GM23338 (cell line): ENCODE data around the gene CYP26B1. TPM values are rescaled to one million over a fixed set of nuclear protein-coding genes. Genes with fewer than 3 reads are reported as not detected.

Experiments
- ATAC-seq: fragments of 200-7000 bp; cut with Tn5 transposase; 3 replicates; pipeline ENCODE4 v1.9.1; 2020
- DNase-seq: peaks from one replicate; pipeline ENCODE4 v3.0.0-alpha.2; 2015; ENCODE audit warnings: low spot score
- H2AFZ ChIP-seq: fragments of 200-600 bp; sonication (generic); 2 replicates; pipeline ENCODE4 v1.8.0; 2016; ENCODE audit warnings: antibody characterized with exemption, mild to moderate bottlenecking, moderate library complexity
- H3F3A ChIP-seq: fragments of 200-600 bp; sonication (generic); replicated peaks from 2 replicates; pipeline ENCODE4 v1.8.0; 2017; ENCODE audit warnings: antibody characterized with exemption, mixed run types, low read depth
- H3K27ac ChIP-seq: fragments of 200-600 bp; sonication (generic); 2 replicates; pipeline ENCODE4 v1.6.1; 2016; ENCODE audit warnings: low read depth
- H3K27me3 ChIP-seq: fragments of 200-600 bp; sonication (generic); 2 replicates; pipeline ENCODE4 v1.8.0; 2016; ENCODE audit warnings: mild to moderate bottlenecking, mixed run types, moderate library complexity; ENCODE audit not compliant: insufficient read depth
- H3K36me3 ChIP-seq: fragments of 200-600 bp; sonication (generic); 2 replicates; pipeline ENCODE4 v1.8.0; 2016; ENCODE audit warnings: mild to moderate bottlenecking; ENCODE audit not compliant: insufficient read depth
- H3K4me1 ChIP-seq: fragments of 200-600 bp; sonication (generic); 2 replicates; pipeline ENCODE4 v1.8.0; 2016; ENCODE audit warnings: mild to moderate bottlenecking, moderate library complexity; ENCODE audit not compliant: insufficient read depth
- H3K4me2 ChIP-seq: fragments of 200-600 bp; sonication (generic); 2 replicates; pipeline ENCODE4 v1.7.1; 2017; ENCODE audit warnings: mixed run types
- H3K4me3 ChIP-seq: fragments of 200-600 bp; sonication (generic); 2 replicates; pipeline ENCODE4 v1.6.1; 2016; ENCODE audit warnings: mixed run types
- H3K79me2 ChIP-seq: fragments of 200-600 bp; sonication (generic); replicated peaks from 2 replicates; pipeline ENCODE4 v1.8.0; 2017; ENCODE audit warnings: mild to moderate bottlenecking; ENCODE audit not compliant: insufficient read depth
- H3K9me2 ChIP-seq: fragments of 200-600 bp; sonication (generic); 2 replicates; pipeline ENCODE4 v1.8.0; 2017; ENCODE audit not compliant: insufficient read depth
- H4K20me1 ChIP-seq: fragments of 200-600 bp; sonication (generic); replicated peaks from 2 replicates; pipeline ENCODE4 v1.8.0; 2017; ENCODE audit warnings: mild to moderate bottlenecking; ENCODE audit not compliant: insufficient read depth
- H3K27ac Mint-ChIP-seq: 2 replicates; pipeline ENCODE4 v1.8.0; 2020; ENCODE audit warnings: inconsistent platforms, mild to moderate bottlenecking, moderate library complexity, mixed read lengths
- H3K27me3 Mint-ChIP-seq: 3 replicates; pipeline ENCODE4 v1.8.0; 2022; ENCODE audit warnings: low read depth, mild to moderate bottlenecking, moderate library complexity, mixed read lengths, inconsistent platforms; ENCODE audit not compliant: insufficient read depth, poor library complexity
- H3K36me3 Mint-ChIP-seq: 3 replicates; pipeline ENCODE4 v1.8.0; 2021; ENCODE audit warnings: low read depth, mild to moderate bottlenecking, inconsistent platforms, moderate library complexity, mixed read lengths
- H3K4me1 Mint-ChIP-seq: 3 replicates; pipeline ENCODE4 v1.8.0; 2020; ENCODE audit warnings: mild to moderate bottlenecking, inconsistent platforms, mixed read lengths
- H3K4me3 Mint-ChIP-seq: 3 replicates; pipeline ENCODE4 v1.8.0; 2021; ENCODE audit warnings: moderate library complexity, mild to moderate bottlenecking, inconsistent platforms, mixed read lengths
- H3K9me3 Mint-ChIP-seq: 3 replicates; pipeline ENCODE4 v1.8.0; 2020; ENCODE audit warnings: moderate library complexity, mild to moderate bottlenecking, inconsistent platforms, mixed read lengths
- EZH2 ChIP-seq: fragments of 200-600 bp; sonication (generic); IDR thresholded peaks from one replicate; pipeline ENCODE4 v1.8.0; 2017; ENCODE audit warnings: antibody characterized with exemption, mild to moderate bottlenecking, low read depth; ENCODE audit not compliant: unreplicated experiment
- EZH2phosphoT487 ChIP-seq: fragments of 200-600 bp; sonication (generic); IDR thresholded peaks from one replicate; pipeline ENCODE4 v1.8.1; 2018; ENCODE audit warnings: antibody characterized with exemption; ENCODE audit not compliant: unreplicated experiment
- JUNB ChIP-seq: IDR thresholded peaks from one replicate; pipeline ENCODE4 v1.6.1; 2016; ENCODE audit warnings: antibody characterized with exemption; ENCODE audit not compliant: unreplicated experiment
- NANOG ChIP-seq: IDR thresholded peaks from 2 replicates; pipeline ENCODE4 v1.6.1; 2016; ENCODE audit warnings: antibody characterized with exemption, borderline replicate concordance
- STAT1 ChIP-seq: IDR thresholded peaks from one replicate; pipeline ENCODE4 v1.6.1; 2016; ENCODE audit warnings: antibody characterized with exemption; ENCODE audit not compliant: unreplicated experiment
- ZNF114 ChIP-seq: fragments of 250-450 bp; sonication (Bioruptor Pico); IDR thresholded peaks from 2 replicates; pipeline ENCODE4 v1.5.0; 2020; ENCODE audit warnings: mild to moderate bottlenecking, moderate library complexity
- ZNF331 ChIP-seq: fragments of 250-450 bp; sonication (Bioruptor Pico); IDR thresholded peaks from 2 replicates; pipeline ENCODE4 v1.5.0; 2020; ENCODE audit warnings: low read depth, mild to moderate bottlenecking, moderate library complexity
- polyA plus RNA-seq: library from polyadenylated mRNA; unstranded; fragments of >200 nt; fragmentation: Nextera tagmentation; extraction: Ambion mirVana; gene quantifications from 2 replicates; pipeline ENCODE4 v1.2.1, GENCODE V29; 2016
- total RNA-seq: library from RNA; depleted of rRNA; stranded (reverse); fragments of >200 nt; shearing (Covaris generic); gene quantifications from 2 replicates; pipeline ENCODE4 v1.2.3, GENCODE V29; 2014
- TF ChIP-seq, protein P1 (sequence below): fragments of 250-450 bp; sonication (Bioruptor Pico); IDR thresholded peaks from 2 replicates; pipeline ENCODE4 v1.5.0; 2020; ENCODE audit warnings: mild to moderate bottlenecking, moderate library complexity
- TF ChIP-seq, protein P2 (sequence below), 2 experiments: fragments of 200-600 bp in 1 of 2; sonication (generic) in 1 of 2; conservative IDR thresholded peaks; 2 replicates each; pipeline versions ENCODE4 v1.5.1 to v1.6.1; 2016 to 2017; ENCODE audit warnings: antibody characterized with exemption in 2 of 2, low read depth in 2 of 2, mild to moderate bottlenecking in 2 of 2, moderate library complexity in 1 of 2
- TF ChIP-seq, protein P3 (sequence below): IDR thresholded peaks from 2 replicates; pipeline ENCODE4 v1.6.1; 2016; ENCODE audit warnings: antibody characterized with exemption

CYP26B1 gene
- total and polyA plus RNA-seq, 2 experiments from 2014 or later: 0.05 to 0.31 TPM

DNA sequence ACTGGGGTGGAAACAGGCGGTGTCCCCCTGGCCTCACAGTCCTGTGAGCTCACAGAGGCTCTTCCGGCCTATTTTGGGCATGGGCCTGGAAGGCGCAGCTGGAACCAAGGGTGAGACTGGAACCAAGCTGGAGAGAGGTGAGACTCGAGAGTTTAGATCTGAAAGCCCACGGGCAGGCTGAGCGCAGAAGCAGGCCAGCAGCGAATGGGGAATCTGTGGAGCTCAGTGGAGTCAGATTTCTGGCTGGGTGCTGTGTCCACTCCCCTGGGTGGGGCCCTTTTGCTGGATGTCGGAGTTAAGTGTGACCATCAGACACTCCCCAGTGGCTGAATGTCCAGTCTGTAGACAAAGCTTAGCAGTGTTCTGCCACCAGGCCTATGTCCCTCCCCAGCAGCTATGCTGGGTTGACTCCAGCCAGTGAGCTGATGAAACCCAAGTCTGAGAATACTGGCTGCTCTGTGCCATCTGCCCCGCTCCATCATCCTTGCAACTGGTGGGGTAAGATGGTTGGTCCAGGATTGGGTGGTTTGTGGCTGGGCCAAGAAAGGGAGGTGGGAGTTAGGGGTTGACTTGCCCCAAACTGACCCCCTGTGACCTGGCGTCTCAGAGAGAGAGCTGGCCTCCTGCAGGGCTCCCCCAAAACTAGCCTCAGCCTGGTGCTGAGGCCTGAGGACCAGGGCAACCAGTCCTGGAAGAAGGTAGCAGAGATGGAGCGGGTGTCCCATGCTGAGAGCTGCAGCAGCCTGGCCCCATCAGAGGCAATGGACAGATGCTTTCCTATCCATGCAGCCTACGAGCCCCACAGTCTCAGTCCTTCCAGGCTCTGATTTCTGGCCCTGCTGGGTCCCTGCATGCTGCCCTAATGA is 34.4 kb downstream of the CYP26B1 start:
- peaks cover 13% of the 10 kb centered on the region; the same call in 2 of the 3 replicates for H3K36me3 Mint-ChIP-seq
- Histone ChIP-seq H3K4me1 (no peaks in the 10 kb centered on the region), H3K9me2 (0 out of 2 replicates have a peak, but pooled peaks cover 4% of the 10 kb centered on the region), H2AFZ (no peak overlapping the region), H3F3A (no peaks in the 10 kb centered on the region), H3K27ac (no peak overlapping the region), H3K79me2 (no peaks in the 10 kb centered on the region), H3K36me3 (peaks cover 4% of the 10 kb centered on the region; the same call in 1 of the 2 replicates), H3K4me2 (no peak overlapping the region), H4K20me1 (no peaks in the 10 kb centered on the region; the same call in 1 of the 2 replicates), H3K27me3 (no peaks in the 10 kb centered on the region), H3K4me3 (no peak overlapping the region)
- peaks cover 14% of the 10 kb centered on the region for H3K27me3 Mint-ChIP-seq
- no peak for ATAC-seq
- peaks cover 17% of the 10 kb centered on the region for H3K9me3 Mint-ChIP-seq
- no peak overlapping the region for H3K4me3 Mint-ChIP-seq
- DNase-seq: no peak
- H3K4me1 Mint-ChIP-seq: no peaks in the 10 kb centered on the region
- no peak overlapping the region; the same call in 1 of the 2 replicates for H3K27ac Mint-ChIP-seq
- TF ChIP-seq, protein P1, sequence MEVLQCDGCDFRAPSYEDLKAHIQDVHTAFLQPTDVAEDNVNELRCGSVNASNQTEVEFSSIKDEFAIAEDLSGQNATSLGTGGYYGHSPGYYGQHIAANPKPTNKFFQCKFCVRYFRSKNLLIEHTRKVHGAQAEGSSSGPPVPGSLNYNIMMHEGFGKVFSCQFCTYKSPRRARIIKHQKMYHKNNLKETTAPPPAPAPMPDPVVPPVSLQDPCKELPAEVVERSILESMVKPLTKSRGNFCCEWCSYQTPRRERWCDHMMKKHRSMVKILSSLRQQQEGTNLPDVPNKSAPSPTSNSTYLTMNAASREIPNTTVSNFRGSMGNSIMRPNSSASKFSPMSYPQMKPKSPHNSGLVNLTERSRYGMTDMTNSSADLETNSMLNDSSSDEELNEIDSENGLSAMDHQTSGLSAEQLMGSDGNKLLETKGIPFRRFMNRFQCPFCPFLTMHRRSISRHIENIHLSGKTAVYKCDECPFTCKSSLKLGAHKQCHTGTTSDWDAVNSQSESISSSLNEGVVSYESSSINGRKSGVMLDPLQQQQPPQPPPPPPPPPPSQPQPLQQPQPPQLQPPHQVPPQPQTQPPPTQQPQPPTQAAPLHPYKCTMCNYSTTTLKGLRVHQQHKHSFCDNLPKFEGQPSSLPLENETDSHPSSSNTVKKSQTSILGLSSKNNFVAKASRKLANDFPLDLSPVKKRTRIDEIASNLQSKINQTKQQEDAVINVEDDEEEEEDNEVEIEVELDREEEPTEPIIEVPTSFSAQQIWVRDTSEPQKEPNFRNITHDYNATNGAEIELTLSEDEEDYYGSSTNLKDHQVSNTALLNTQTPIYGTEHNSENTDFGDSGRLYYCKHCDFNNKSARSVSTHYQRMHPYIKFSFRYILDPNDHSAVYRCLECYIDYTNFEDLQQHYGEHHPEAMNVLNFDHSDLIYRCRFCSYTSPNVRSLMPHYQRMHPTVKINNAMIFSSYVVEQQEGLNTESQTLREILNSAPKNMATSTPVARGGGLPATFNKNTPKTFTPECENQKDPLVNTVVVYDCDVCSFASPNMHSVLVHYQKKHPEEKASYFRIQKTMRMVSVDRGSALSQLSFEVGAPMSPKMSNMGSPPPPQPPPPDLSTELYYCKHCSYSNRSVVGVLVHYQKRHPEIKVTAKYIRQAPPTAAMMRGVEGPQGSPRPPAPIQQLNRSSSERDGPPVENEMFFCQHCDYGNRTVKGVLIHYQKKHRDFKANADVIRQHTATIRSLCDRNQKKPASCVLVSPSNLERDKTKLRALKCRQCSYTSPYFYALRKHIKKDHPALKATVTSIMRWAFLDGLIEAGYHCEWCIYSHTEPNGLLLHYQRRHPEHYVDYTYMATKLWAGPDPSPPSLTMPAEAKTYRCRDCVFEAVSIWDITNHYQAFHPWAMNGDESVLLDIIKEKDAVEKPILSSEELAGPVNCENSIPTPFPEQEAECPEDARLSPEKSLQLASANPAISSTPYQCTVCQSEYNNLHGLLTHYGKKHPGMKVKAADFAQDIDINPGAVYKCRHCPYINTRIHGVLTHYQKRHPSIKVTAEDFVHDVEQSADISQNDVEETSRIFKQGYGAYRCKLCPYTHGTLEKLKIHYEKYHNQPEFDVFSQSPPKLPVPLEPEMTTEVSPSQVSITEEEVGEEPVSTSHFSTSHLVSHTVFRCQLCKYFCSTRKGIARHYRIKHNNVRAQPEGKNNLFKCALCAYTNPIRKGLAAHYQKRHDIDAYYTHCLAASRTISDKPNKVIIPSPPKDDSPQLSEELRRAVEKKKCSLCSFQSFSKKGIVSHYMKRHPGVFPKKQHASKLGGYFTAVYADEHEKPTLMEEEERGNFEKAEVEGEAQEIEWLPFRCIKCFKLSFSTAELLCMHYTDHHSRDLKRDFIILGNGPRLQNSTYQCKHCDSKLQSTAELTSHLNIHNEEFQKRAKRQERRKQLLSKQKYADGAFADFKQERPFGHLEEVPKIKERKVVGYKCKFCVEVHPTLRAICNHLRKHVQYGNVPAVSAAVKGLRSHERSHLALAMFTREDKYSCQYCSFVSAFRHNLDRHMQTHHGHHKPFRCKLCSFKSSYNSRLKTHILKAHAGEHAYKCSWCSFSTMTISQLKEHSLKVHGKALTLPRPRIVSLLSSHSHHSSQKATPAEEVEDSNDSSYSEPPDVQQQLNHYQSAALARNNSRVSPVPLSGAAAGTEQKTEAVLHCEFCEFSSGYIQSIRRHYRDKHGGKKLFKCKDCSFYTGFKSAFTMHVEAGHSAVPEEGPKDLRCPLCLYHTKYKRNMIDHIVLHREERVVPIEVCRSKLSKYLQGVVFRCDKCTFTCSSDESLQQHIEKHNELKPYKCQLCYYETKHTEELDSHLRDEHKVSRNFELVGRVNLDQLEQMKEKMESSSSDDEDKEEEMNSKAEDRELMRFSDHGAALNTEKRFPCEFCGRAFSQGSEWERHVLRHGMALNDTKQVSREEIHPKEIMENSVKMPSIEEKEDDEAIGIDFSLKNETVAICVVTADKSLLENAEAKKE (CRISPR knock-in tag): no peak
- TF ChIP-seq STAT1 (no peak), ZNF114 (CRISPR knock-in tag) (no peak), EZH2phosphoT487 (no peak)

DNA sequence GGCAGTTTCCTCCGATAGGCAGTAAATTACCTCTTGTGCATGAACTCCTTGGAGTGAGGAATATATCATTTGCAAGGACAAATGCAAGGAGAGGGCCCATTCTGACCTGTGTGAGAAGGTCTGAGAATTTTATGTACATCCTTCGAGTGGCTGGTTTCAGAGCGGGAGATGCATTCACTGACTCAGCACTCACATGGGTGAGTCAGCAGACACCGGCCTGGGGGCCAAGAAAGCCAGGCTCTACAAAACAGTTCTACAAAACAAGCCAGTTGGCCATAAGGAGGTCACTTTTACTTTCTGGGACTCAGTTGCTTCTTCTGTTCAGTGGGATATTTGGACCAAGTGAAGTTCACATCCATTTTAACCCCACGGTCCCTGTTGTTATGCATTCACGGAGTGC is 35.3 kb downstream of the CYP26B1 start:
- no peaks in the 10 kb centered on the region for H3K27me3 ChIP-seq
- H3K4me1 ChIP-seq: no peaks in the 10 kb centered on the region
- H3K27ac ChIP-seq: no peak overlapping the region
- H3K4me3 ChIP-seq: no peak overlapping the region
- no peak overlapping the region for H3K4me2 ChIP-seq
- H3K9me2 ChIP-seq: 0 out of 2 replicates have a peak, but pooled peaks cover 4% of the 10 kb centered on the region
- no peaks in the 10 kb centered on the region for H3F3A ChIP-seq
- peaks cover 13% of the 10 kb centered on the region; the same call in 2 of the 3 replicates for H3K36me3 Mint-ChIP-seq
- H3K4me3 Mint-ChIP-seq: no peak overlapping the region
- H3K4me1 Mint-ChIP-seq: no peaks in the 10 kb centered on the region
- H3K79me2 ChIP-seq: no peaks in the 10 kb centered on the region
- H4K20me1 ChIP-seq: no peaks in the 10 kb centered on the region; the same call in 1 of the 2 replicates
- H3K27ac Mint-ChIP-seq: no peak overlapping the region; the same call in 1 of the 2 replicates
- DNase-seq: no peak
- peaks cover 4% of the 10 kb centered on the region; the same call in 1 of the 2 replicates for H3K36me3 ChIP-seq
- H3K9me3 Mint-ChIP-seq: peaks cover 17% of the 10 kb centered on the region
- no peak for ATAC-seq
- H3K27me3 Mint-ChIP-seq: peaks cover 14% of the 10 kb centered on the region
- no peak overlapping the region for H2AFZ ChIP-seq
- TF ChIP-seq JUNB (no peak), EZH2phosphoT487 (no peak), EZH2 (no peak), ZNF331 (CRISPR knock-in tag) (no peak), NANOG (no peak), STAT1 (no peak)
- TF ChIP-seq, protein P2, sequence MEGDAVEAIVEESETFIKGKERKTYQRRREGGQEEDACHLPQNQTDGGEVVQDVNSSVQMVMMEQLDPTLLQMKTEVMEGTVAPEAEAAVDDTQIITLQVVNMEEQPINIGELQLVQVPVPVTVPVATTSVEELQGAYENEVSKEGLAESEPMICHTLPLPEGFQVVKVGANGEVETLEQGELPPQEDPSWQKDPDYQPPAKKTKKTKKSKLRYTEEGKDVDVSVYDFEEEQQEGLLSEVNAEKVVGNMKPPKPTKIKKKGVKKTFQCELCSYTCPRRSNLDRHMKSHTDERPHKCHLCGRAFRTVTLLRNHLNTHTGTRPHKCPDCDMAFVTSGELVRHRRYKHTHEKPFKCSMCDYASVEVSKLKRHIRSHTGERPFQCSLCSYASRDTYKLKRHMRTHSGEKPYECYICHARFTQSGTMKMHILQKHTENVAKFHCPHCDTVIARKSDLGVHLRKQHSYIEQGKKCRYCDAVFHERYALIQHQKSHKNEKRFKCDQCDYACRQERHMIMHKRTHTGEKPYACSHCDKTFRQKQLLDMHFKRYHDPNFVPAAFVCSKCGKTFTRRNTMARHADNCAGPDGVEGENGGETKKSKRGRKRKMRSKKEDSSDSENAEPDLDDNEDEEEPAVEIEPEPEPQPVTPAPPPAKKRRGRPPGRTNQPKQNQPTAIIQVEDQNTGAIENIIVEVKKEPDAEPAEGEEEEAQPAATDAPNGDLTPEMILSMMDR (conservative IDR thresholded peaks at IDR 0.05; ENCODE audit: low read depth in 2 of 2): no peak
- TF ChIP-seq, protein P3, sequence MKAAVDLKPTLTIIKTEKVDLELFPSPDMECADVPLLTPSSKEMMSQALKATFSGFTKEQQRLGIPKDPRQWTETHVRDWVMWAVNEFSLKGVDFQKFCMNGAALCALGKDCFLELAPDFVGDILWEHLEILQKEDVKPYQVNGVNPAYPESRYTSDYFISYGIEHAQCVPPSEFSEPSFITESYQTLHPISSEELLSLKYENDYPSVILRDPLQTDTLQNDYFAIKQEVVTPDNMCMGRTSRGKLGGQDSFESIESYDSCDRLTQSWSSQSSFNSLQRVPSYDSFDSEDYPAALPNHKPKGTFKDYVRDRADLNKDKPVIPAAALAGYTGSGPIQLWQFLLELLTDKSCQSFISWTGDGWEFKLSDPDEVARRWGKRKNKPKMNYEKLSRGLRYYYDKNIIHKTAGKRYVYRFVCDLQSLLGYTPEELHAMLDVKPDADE: no peak
